Heart right ventricle (tissue), 16 donors: ENCODE data around the gene PIK3AP1. TPM values are rescaled to one million over a fixed set of nuclear protein-coding genes. Genes with fewer than 3 reads are reported as not detected.

ENCODE experiments used
- ATAC-seq, 8 donors: fragments of 200-7000 bp; cut with Tn5 transposase; one replicate each; pipeline ENCODE4 v1.9.1; 2020; ENCODE audit warnings: mild to moderate bottlenecking in 8 of 8, moderate library complexity in 8 of 8, moderate number of reproducible peaks in 1 of 8
- DNase-seq, 2 donors: peaks; one replicate each; pipeline ENCODE4 v3.0.0-alpha.2; 2020
- H3K27ac ChIP-seq, 10 donors: fragments of 200-600 bp; sonication (generic) in 2 of 10; one replicate each; pipeline versions ENCODE4 v1.5.0 to v1.8.0; 2020 to 2022; ENCODE audit warnings: mild to moderate bottlenecking in 3 of 10
- H3K27me3 ChIP-seq, 7 donors: fragments of 200-600 bp; one replicate each; pipeline ENCODE4 v1.8.0; 2021 to 2022; ENCODE audit warnings: mild to moderate bottlenecking in 2 of 7
- H3K36me3 ChIP-seq, 9 donors: fragments of 200-600 bp; sonication (generic) in 1 of 9; one replicate each; pipeline versions ENCODE4 v1.5.0 to v1.8.0; 2020 to 2022; ENCODE audit warnings: mild to moderate bottlenecking in 2 of 9
- H3K4me1 ChIP-seq, 9 donors: fragments of 200-600 bp; sonication (generic) in 1 of 9; one replicate each; pipeline versions ENCODE4 v1.5.0 to v1.8.0; 2020 to 2022; ENCODE audit warnings: mild to moderate bottlenecking in 4 of 9
- H3K4me3 ChIP-seq, 10 donors: fragments of 200-600 bp; sonication (generic) in 2 of 10; one replicate each; pipeline versions ENCODE4 v1.5.0 to v1.8.0; 2020 to 2022; ENCODE audit warnings: mild to moderate bottlenecking in 7 of 10, moderate library complexity in 2 of 10
- H3K9me3 ChIP-seq, 11 donors: fragments of 200-600 bp in 10 of 11; sonication (generic) in 2 of 11; one replicate each; pipeline versions ENCODE4 v1.5.0 to v1.8.0; 2013 to 2022; ENCODE audit warnings: mild to moderate bottlenecking in 2 of 11, control low read depth in 1 of 11, moderate library complexity in 1 of 11
- CTCF ChIP-seq, 9 donors: fragments of 200-600 bp; sonication (generic) in 2 of 9; IDR thresholded peaks; one replicate each; pipeline versions ENCODE4 v1.5.0 to v1.8.0; 2021 to 2022; ENCODE audit warnings: antibody characterized with exemption in 9 of 9, mild to moderate bottlenecking in 5 of 9, moderate library complexity in 1 of 9
- WGBS, 2 donors: extraction: QIAGEN DNeasy Blood & Tissue Kit; methylation state at CpG; one replicate each; pipeline ENCODE4 v1.1.7; 2013; ENCODE audit warnings: inconsistent platforms in 1 of 2; 5-methylcytosine and 5-hydroxymethylcytosine counted together
- intact Hi-C, 10 donors: fragments of 100-400 bp; cut with DNase I; formaldehyde crosslinking; loops; one replicate each; pipeline versions ENCODE4 v1.11.1 to v1.14.2; 2022
- polyA plus RNA-seq, 2 donors: library from polyadenylated mRNA; stranded (reverse); fragments of 200-250 nt; gene quantifications; one replicate each; pipeline ENCODE4 v1.2.3, GENCODE V29; 2013
- total RNA-seq, 10 donors: library from RNA; stranded (reverse); fragmentation: NEBNext Ultra II Directional in 3 of 10; extraction: Animal tissue kit (Norgen Biotek cat#: 25700) in 3 of 10; gene quantifications; one replicate each; pipeline versions ENCODE4 v1.2.1 to v1.2.4, GENCODE V29; 2021 to 2023
- donor health status: Arrhythmogenic right ventricular cardiomyopathy.
- donor health status: ischemic (EF 13 %, LVEDD 7.1; RV severe dilation, severe dysfunction).
- donor health status: healthy with polysubstance abuse.
- donor health status: DM: no; HTN: yes; CAD: no.
- donor health status: DM: no; HTN: no; CAD: no.
- donor health status: ischemic (EF 25% LVEDD 6.9; RV normal size, moderate dysfunction).
- donor health status: ischemic (EF 25% LVEDD 5.7; RV mildly dilated, moderate dysfunction).
- donor health status: healthy.
- donor health status: DM: yes; HTN: yes; CAD: no.
- donor health status: Ischemic cardiomyopathy.
- donor health status: ischemic (EF 35%, LVEDD 5.7; RV mildly dilated, moderate dysfunction).
- donor health status: nonischemic (EF 11% LVEDD 7.7; RV severe dilation, severe dysfunction).
- donor health status: DM: yes; HTN: yes; CAD: no.
- donor health status: PGD.
- donor health status: ischemic (EF 29% LVEDD 5.4; RV normal size, mild dysfunction).
- donor health status: nonischemic (EF 23%, LVEDD 6.1; RV moderate dilation, normal function).

The PIK3AP1 gene
- total and polyA plus RNA-seq, 12 donors, result 1.0 to 22.1 (median 3.6) TPM

GRCh38 chr10:96612055-96612830 is 108.1 kb downstream of the PIK3AP1 start:
- ATAC-seq, result no peak
- intact Hi-C loops, result no loop called here
- TF ChIP-seq CTCF (IDR thresholded peaks at IDR 0.05), result no peak

GRCh38 chr10:96610817-96611216 is 109.5 kb downstream of the PIK3AP1 start:
- intact Hi-C loops, result no loop called here
- Histone ChIP-seq H3K9me3 (no peaks in the 10 kb centered on the region), H3K27me3 (no peaks in the 10 kb centered on the region), H3K36me3 (peaks cover 0 to 80% (median 0%) of the 10 kb centered on the region in 9 donors), H3K4me3 (no peak overlapping the region), H3K27ac (no peak overlapping the region), H3K4me1 (peaks cover 0 to 28% (median 3%) of the 10 kb centered on the region in 9 donors)
- DNase-seq (no peak), ATAC-seq (no peak)
- 74 to 81% methylated on average over 6 of the region's 6 CpGs for WGBS, 2 donors
- TF ChIP-seq CTCF (IDR thresholded peaks at IDR 0.05), result no peak

More at GRCh38 chr10:96612055-96612830, 108.1 kb downstream of the PIK3AP1 start:
- WGBS, 2 donors, result 79 to 82% methylated on average over 8 of the region's 8 CpGs
- Histone ChIP-seq H3K36me3 (peaks cover 0 to 79% (median 0%) of the 10 kb centered on the region in 9 donors), H3K4me1 (peaks cover 0 to 24% (median 4%) of the 10 kb centered on the region in 9 donors), H3K4me3 (no peak overlapping the region), H3K9me3 (no peaks in the 10 kb centered on the region), H3K27me3 (no peaks in the 10 kb centered on the region), H3K27ac (no peak overlapping the region)
- DNase-seq, result no peak

GRCh38 chr10:96609510-96609909 is 110.8 kb downstream of the PIK3AP1 start:
- ATAC-seq, result no peak
- no peak for DNase-seq
- Histone ChIP-seq H3K36me3 (peaks cover 0 to 74% (median 0%) of the 10 kb centered on the region in 9 donors), H3K9me3 (no peaks in the 10 kb centered on the region), H3K4me3 (no peak overlapping the region), H3K27ac (no peak overlapping the region), H3K4me1 (peaks cover 0 to 22% (median 3%) of the 10 kb centered on the region in 9 donors), H3K27me3 (no peaks in the 10 kb centered on the region)
- intact Hi-C loops, result no loop called here
- no peak for TF ChIP-seq CTCF (IDR thresholded peaks at IDR 0.05)
- 79 to 81% methylated on average over 7 of the region's 7 CpGs for WGBS, 2 donors

- no peak for ATAC-seq
These were observed 111.5 kb downstream of the PIK3AP1 start for GRCh38 chr10:96608805-96609204.

More at GRCh38 chr10:96608805-96609204, 111.5 kb downstream of the PIK3AP1 start:
- Histone ChIP-seq H3K9me3 (no peaks in the 10 kb centered on the region), H3K27me3 (no peaks in the 10 kb centered on the region), H3K4me1 (peaks cover 0 to 19% (median 3%) of the 10 kb centered on the region in 9 donors), H3K27ac (no peak overlapping the region), H3K4me3 (no peak overlapping the region), H3K36me3 (peaks cover 0 to 72% (median 0%) of the 10 kb centered on the region in 9 donors)
- no peak for DNase-seq
- TF ChIP-seq CTCF (IDR thresholded peaks at IDR 0.05), result no peak
- intact Hi-C loops, result no loop called here
- WGBS, 2 donors, result 72 to 83% methylated on average over 5 of the region's 5 CpGs
